A549 (cell line): Measurements from ENCODE around the gene ZNF804A.

ENCODE experiments used
- CHD2 ChIP-seq: fragments of 150-350 bp; IDR thresholded peaks from 2 replicates; pipeline ENCODE4 v1.6.1; 2014; ENCODE audit warnings: low read length; ENCODE audit not compliant: partially characterized antibody
- JUNB ChIP-seq: fragments of >200 bp; sonication (Bioruptor Twin); formaldehyde crosslinking; IDR thresholded peaks from 2 replicates; pipeline ENCODE4 v1.6.1; 2016
- KDM5A ChIP-seq: fragments of 200-600 bp; sonication (generic); IDR thresholded peaks from 2 replicates; pipeline ENCODE4 v1.6.1; 2016; ENCODE audit warnings: antibody characterized with exemption, mild to moderate bottlenecking
- MAZ ChIP-seq: fragments of 150-350 bp; IDR thresholded peaks from 2 replicates; pipeline ENCODE4 v1.6.1; 2014; ENCODE audit warnings: antibody characterized with exemption, low read depth, low read length, borderline replicate concordance
- MYC ChIP-seq: IDR thresholded peaks from 2 replicates; pipeline ENCODE4 v1.6.1; 2012; ENCODE audit warnings: mild to moderate bottlenecking, inconsistent platforms, low read length, improper control_type of control experiment, borderline replicate concordance
- POLR2A ChIP-seq: IDR thresholded peaks from 2 replicates; pipeline ENCODE4 v1.6.1; 2012; ENCODE audit warnings: mild to moderate bottlenecking, low read length
- REST ChIP-seq: fragments of 200-600 bp; sonication (generic); IDR thresholded peaks from 2 replicates; pipeline ENCODE4 v1.6.1; 2016; ENCODE audit warnings: antibody characterized with exemption, mild to moderate bottlenecking, moderate library complexity
- RFX5 ChIP-seq: fragments of 450-650 bp; IDR thresholded peaks from 2 replicates; pipeline ENCODE4 v1.7.1; 2014; ENCODE audit warnings: antibody characterized with exemption, mild to moderate bottlenecking, moderate library complexity
- RNF2 ChIP-seq: fragments of 200-600 bp; sonication (generic); IDR thresholded peaks from 2 replicates; pipeline ENCODE4 v1.6.1; 2016; ENCODE audit warnings: low read depth, mild to moderate bottlenecking, antibody characterized with exemption, moderate library complexity, borderline replicate concordance
- SREBF2 ChIP-seq: fragments of 450-650 bp; IDR thresholded peaks from 2 replicates; pipeline ENCODE4 v1.6.1; 2014; ENCODE audit warnings: mild to moderate bottlenecking, moderate library complexity
- TF ChIP-seq, protein P1 (sequence below): fragments of >200 bp; sonication (Bioruptor Twin); formaldehyde crosslinking; IDR thresholded peaks from 3 replicates; pipeline ENCODE4 v1.5.1; 2016
- TF ChIP-seq, protein P2 (sequence below): IDR thresholded peaks from 2 replicates; pipeline ENCODE4 v1.6.1; 2012
- TF ChIP-seq, protein P3 (sequence below): IDR thresholded peaks from 2 replicates; pipeline ENCODE4 v1.6.1; 2012; ENCODE audit warnings: low read depth, borderline replicate concordance

GRCh38 chr2:184783576-184783975 lies 185.2 kb downstream of the ZNF804A start:
- TF ChIP-seq REST (no peak), MAZ (no peak), POLR2A (no peak), RFX5 (no peak), CHD2 (no peak), MYC (no peak), RNF2 (no peak), JUNB (no peak), SREBF2 (no peak), KDM5A (no peak)
- TF ChIP-seq, protein P1, sequence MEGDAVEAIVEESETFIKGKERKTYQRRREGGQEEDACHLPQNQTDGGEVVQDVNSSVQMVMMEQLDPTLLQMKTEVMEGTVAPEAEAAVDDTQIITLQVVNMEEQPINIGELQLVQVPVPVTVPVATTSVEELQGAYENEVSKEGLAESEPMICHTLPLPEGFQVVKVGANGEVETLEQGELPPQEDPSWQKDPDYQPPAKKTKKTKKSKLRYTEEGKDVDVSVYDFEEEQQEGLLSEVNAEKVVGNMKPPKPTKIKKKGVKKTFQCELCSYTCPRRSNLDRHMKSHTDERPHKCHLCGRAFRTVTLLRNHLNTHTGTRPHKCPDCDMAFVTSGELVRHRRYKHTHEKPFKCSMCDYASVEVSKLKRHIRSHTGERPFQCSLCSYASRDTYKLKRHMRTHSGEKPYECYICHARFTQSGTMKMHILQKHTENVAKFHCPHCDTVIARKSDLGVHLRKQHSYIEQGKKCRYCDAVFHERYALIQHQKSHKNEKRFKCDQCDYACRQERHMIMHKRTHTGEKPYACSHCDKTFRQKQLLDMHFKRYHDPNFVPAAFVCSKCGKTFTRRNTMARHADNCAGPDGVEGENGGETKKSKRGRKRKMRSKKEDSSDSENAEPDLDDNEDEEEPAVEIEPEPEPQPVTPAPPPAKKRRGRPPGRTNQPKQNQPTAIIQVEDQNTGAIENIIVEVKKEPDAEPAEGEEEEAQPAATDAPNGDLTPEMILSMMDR = no peak
- TF ChIP-seq, protein P2, sequence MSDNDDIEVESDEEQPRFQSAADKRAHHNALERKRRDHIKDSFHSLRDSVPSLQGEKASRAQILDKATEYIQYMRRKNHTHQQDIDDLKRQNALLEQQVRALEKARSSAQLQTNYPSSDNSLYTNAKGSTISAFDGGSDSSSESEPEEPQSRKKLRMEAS = no peak
- TF ChIP-seq, protein P3, sequence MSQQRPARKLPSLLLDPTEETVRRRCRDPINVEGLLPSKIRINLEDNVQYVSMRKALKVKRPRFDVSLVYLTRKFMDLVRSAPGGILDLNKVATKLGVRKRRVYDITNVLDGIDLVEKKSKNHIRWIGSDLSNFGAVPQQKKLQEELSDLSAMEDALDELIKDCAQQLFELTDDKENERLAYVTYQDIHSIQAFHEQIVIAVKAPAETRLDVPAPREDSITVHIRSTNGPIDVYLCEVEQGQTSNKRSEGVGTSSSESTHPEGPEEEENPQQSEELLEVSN = no peak
